A673 (cell line): ENCODE results near the gene LPP. TPM values are rescaled to one million over a fixed set of nuclear protein-coding genes. Genes with fewer than 3 reads are reported as not detected.

Source experiments
- BruUV-seq: library from RNA; stranded (reverse); fragments of 400-500 nt; replicated peaks from 2 replicates; lab custom pipeline; 2021; lab: Mats Ljungman, UMichigan
- CTCF ChIA-PET: fragments of 300-600 bp; sonication (Branson Sonifier 250); formaldehyde crosslinking; loops from one replicate; lab custom pipeline; 2022; ENCODE audit warnings: antibody characterized with exemption; lab: Charles Lee
- POLR2A ChIA-PET: fragments of 300-600 bp; sonication (Branson Sonifier 250); formaldehyde crosslinking; loops from one replicate; lab custom pipeline; 2022; ENCODE audit warnings: antibody characterized with exemption; ENCODE audit not compliant: low non-redundant PET; lab: Charles Lee
- DNase-seq: peaks from one replicate; pipeline ENCODE4 v3.0.0-alpha.2; 2015; ENCODE audit warnings: low spot score
- H3K27ac ChIP-seq: fragments of 200-600 bp; sonication (generic); 2 replicates; pipeline ENCODE4 v1.5.1; 2016; ENCODE audit warnings: mixed run types, low read depth, mild to moderate bottlenecking, mixed read lengths, antibody characterized with exemption, low read length; ENCODE audit not compliant: poor library complexity, severe bottlenecking
- H3K27me3 ChIP-seq: fragments of 200-600 bp; sonication (generic); replicated peaks from 2 replicates; pipeline ENCODE4 v1.6.1; 2017; ENCODE audit warnings: mixed run types, low read depth, mild to moderate bottlenecking, mixed read lengths, antibody characterized with exemption, low read length; ENCODE audit not compliant: insufficient read depth, poor library complexity
- H3K36me3 ChIP-seq: fragments of 200-600 bp; sonication (generic); 2 replicates; pipeline ENCODE4 v1.6.1; 2016; ENCODE audit warnings: mixed run types, mild to moderate bottlenecking, mixed read lengths, antibody characterized with exemption, low read length; ENCODE audit not compliant: insufficient read depth, poor library complexity, severe bottlenecking
- H3K4me1 ChIP-seq: fragments of 200-600 bp; sonication (generic); 2 replicates; pipeline ENCODE4 v1.6.1; 2017; ENCODE audit warnings: mixed run types, mild to moderate bottlenecking, mixed read lengths, antibody characterized with exemption, low read length; ENCODE audit not compliant: insufficient read depth, poor library complexity, severe bottlenecking
- H3K4me3 ChIP-seq: fragments of 200-600 bp; sonication (generic); 2 replicates; pipeline ENCODE4 v1.5.1; 2016; ENCODE audit warnings: low read depth, mixed run types, mild to moderate bottlenecking, mixed read lengths, low read length; ENCODE audit not compliant: poor library complexity, severe bottlenecking
- H3K9me3 ChIP-seq: fragments of 200-600 bp; sonication (generic); 2 replicates; pipeline ENCODE4 v1.6.1; 2016; ENCODE audit warnings: mixed run types, low read depth, mild to moderate bottlenecking, mixed read lengths, antibody characterized with exemption, low read length; ENCODE audit not compliant: poor library complexity, severe bottlenecking
- EZH2 ChIP-seq: fragments of 200-600 bp; sonication (generic); IDR thresholded peaks from 2 replicates; pipeline ENCODE4 v1.6.1; 2017; ENCODE audit warnings: borderline replicate concordance, low read depth, mild to moderate bottlenecking, mixed read lengths, antibody characterized with exemption, low read length; ENCODE audit not compliant: poor library complexity, severe bottlenecking
- intact Hi-C: fragments of 100-400 bp; cut with micrococcal nuclease; formaldehyde crosslinking; loops from one replicate; pipeline ENCODE4 v1.10.0; 2022; ENCODE audit not compliant: unreplicated experiment
- total RNA-seq: library from RNA; stranded (reverse); gene quantifications from 2 replicates; pipeline ENCODE4 v1.2.3, GENCODE V29; 2021
- TF ChIP-seq, protein P1 (sequence below): fragments of 300-800, 200-600 bp; sonication (generic); conservative IDR thresholded peaks from 2 replicates; pipeline ENCODE4 v1.5.1; 2017; ENCODE audit warnings: low read depth, mild to moderate bottlenecking, antibody characterized with exemption, low read length, moderate library complexity, mixed read lengths

The LPP gene
- total RNA-seq, 1 experiment from 2014 or later: 39.7 TPM

DNA sequence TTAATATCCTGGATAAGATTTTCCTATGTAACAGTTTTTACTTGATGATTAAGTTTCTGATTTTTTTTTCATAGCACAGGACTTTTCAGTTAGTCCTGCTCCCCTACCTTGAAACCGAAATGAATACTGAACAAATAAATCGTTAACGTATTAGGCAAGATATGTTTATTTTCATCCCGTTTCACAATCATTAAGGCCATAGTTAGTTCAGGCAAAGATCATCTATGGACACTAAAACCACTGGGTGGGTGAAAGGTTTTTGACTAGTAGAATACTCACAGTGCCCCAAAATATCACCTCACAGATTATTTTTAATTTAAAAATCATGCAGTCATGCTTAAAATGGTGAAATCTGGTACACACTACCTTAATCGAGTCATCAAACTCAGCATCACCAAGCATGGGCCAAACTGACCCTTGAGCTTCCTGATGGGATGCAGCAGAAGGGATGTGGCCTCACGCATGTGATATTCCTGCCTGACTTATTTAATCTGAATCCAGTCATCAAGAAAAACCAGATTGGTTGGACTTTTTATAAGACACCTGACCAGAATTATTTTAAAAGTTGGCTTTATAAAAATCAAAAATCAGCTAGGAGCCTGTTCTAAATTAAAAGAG, 365.0 kb downstream of the LPP start:
- peaks cover 13% of the 10 kb centered on the region for H3K4me1 ChIP-seq
- H3K9me3 ChIP-seq: no peaks in the 10 kb centered on the region
- intact Hi-C loops: loop anchor here (10.0 kb wide), 1 partner anchor 364 kb away; the partner anchor contains the start of gene LPP
- H3K4me3 ChIP-seq: no peak overlapping the region
- TF ChIP-seq, protein P1, sequence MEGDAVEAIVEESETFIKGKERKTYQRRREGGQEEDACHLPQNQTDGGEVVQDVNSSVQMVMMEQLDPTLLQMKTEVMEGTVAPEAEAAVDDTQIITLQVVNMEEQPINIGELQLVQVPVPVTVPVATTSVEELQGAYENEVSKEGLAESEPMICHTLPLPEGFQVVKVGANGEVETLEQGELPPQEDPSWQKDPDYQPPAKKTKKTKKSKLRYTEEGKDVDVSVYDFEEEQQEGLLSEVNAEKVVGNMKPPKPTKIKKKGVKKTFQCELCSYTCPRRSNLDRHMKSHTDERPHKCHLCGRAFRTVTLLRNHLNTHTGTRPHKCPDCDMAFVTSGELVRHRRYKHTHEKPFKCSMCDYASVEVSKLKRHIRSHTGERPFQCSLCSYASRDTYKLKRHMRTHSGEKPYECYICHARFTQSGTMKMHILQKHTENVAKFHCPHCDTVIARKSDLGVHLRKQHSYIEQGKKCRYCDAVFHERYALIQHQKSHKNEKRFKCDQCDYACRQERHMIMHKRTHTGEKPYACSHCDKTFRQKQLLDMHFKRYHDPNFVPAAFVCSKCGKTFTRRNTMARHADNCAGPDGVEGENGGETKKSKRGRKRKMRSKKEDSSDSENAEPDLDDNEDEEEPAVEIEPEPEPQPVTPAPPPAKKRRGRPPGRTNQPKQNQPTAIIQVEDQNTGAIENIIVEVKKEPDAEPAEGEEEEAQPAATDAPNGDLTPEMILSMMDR: no peak
- no peak for TF ChIP-seq EZH2
- no peak for DNase-seq
- CTCF ChIA-PET: no interaction called here
- H3K27me3 ChIP-seq: no peaks in the 10 kb centered on the region
- no peaks in the 10 kb centered on the region for H3K36me3 ChIP-seq
- POLR2A ChIA-PET: no interaction called here
- no peak overlapping the region for H3K27ac ChIP-seq
- no TSS peak for BruUV-seq

DNA sequence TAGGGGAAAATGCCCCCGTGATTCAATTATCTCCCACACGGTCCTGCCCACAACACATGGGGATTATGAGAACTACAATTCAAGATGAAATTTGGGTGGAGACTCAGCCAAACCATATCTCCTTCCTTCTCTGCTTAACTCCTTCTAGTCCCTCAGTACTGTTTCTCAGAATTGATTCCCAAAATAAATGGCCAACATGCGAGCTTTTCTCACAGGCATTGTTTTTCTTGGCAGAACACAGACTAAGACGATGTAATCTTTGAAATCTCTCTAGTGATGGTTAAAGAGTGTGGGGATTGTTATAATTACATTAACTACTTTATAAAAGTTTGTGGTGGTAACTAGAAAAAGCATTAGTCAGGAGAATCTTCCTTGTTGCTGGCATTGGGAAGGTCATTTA, 366.5 kb downstream of the LPP start:
- H3K27me3 ChIP-seq: no peaks in the 10 kb centered on the region
- ChIA-PET CTCF (no interaction called here), POLR2A (no interaction called here)
- intact Hi-C loops: no loop called here
- H3K9me3 ChIP-seq: no peaks in the 10 kb centered on the region
- DNase-seq: no peak
- no peak overlapping the region for H3K27ac ChIP-seq
- H3K4me3 ChIP-seq: no peak overlapping the region
- TF ChIP-seq, protein P1: no peak
- no peak for TF ChIP-seq EZH2
- peaks cover 13% of the 10 kb centered on the region for H3K4me1 ChIP-seq
- no TSS peak for BruUV-seq
- H3K36me3 ChIP-seq: no peaks in the 10 kb centered on the region

DNA sequence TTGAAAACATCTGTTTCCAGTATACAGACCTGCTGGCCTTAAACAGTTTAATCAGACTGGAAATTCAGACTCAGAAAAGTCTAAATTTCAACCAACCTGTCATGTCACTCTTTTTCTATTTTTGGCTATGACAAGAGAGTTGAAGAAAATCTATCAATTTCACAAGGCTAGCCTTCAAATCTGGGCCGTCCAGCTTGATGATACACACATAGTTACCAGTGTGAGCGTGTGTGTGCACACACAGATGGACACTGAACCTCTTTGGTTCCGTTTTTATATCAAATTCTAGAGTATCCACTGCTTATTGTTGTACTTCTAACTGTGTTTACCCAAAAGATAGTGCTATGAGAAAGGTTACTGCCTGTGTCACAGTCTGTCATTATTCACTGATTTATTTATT, 368.2 kb downstream of the LPP start:
- no peak overlapping the region for H3K27ac ChIP-seq
- no TSS peak for BruUV-seq
- no peak overlapping the region for H3K4me3 ChIP-seq
- no peaks in the 10 kb centered on the region for H3K36me3 ChIP-seq
- intact Hi-C loops: no loop called here
- H3K9me3 ChIP-seq: no peaks in the 10 kb centered on the region
- ChIA-PET CTCF (no interaction called here), POLR2A (interaction anchor here (0.6 kb wide), 1 partner anchor 106 kb away, joined by 4 read pairs; no protein-coding TSS in a partner anchor)
- H3K4me1 ChIP-seq: peaks cover 13% of the 10 kb centered on the region
- H3K27me3 ChIP-seq: no peaks in the 10 kb centered on the region
- TF ChIP-seq, protein P1: no peak
- TF ChIP-seq EZH2: no peak
- DNase-seq: no peak
